Tongue (tissue), 2 donors: ENCODE data around the gene UBE2D2. TPM values are rescaled to one million over a fixed set of nuclear protein-coding genes. Genes with fewer than 3 reads are reported as not detected.

ENCODE experiments used
- DNase-seq: peaks from one replicate; pipeline ENCODE4 v3.0.0-alpha.2; 2015
- total RNA-seq: library from RNA; depleted of rRNA; stranded (reverse); fragments of >200 nt; gene quantifications from one replicate; pipeline ENCODE4 v1.2.3, GENCODE V29; 2014

UBE2D2 gene
- total RNA-seq, 1 donor from 2014 or later: 77.1 TPM

- DNase-seq: peak; percentile 92
These were observed 87.3 kb downstream of the UBE2D2 start, which contains the start of gene CXXC5 for GRCh38 chr5:139648205-139649081. Gene CXXC5, plus strand, starts transcription at chr5:139648349. Its CDS starts 32,175 bp downstream, at chr5:139680524.

GRCh38 chr5:139649082-139649991 lies 88.2 kb downstream of the UBE2D2 start:
- DNase-seq: peak; percentile 58

GRCh38 chr5:139650031-139650688 lies 89.0 kb downstream of the UBE2D2 start:
- DNase-seq: peak; percentile 69

- DNase-seq: peak; percentile 87
These were observed 89.5 kb downstream of the UBE2D2 start for GRCh38 chr5:139650689-139651042.

- DNase-seq: peak; percentile 61
These were observed 90.1 kb downstream of the UBE2D2 start for GRCh38 chr5:139651043-139651834.

- peak; percentile 89 for DNase-seq
These were observed 91.0 kb downstream of the UBE2D2 start for GRCh38 chr5:139651853-139652787.

- no peak for DNase-seq
These were observed 91.7 kb downstream of the UBE2D2 start for GRCh38 chr5:139652788-139653241.

- no peak for DNase-seq
These were observed 92.5 kb downstream of the UBE2D2 start for GRCh38 chr5:139653616-139654015.

GRCh38 chr5:139654464-139654863 lies 93.3 kb downstream of the UBE2D2 start:
- no peak for DNase-seq

- DNase-seq: no peak
These were observed 93.8 kb downstream of the UBE2D2 start for GRCh38 chr5:139654871-139655491.

- DNase-seq: peak; percentile 86
These were observed 94.7 kb downstream of the UBE2D2 start for GRCh38 chr5:139655727-139656271.

- DNase-seq: no peak
These were observed 96.5 kb downstream of the UBE2D2 start for GRCh38 chr5:139657363-139658321.

- DNase-seq: peak; percentile 61
These were observed 97.4 kb downstream of the UBE2D2 start for GRCh38 chr5:139658501-139658927.

- peak; percentile 75 for DNase-seq
These were observed 98.0 kb downstream of the UBE2D2 start for GRCh38 chr5:139658928-139659667.

- peak; percentile 84 for DNase-seq
These were observed 98.6 kb downstream of the UBE2D2 start for GRCh38 chr5:139659695-139660101.

- peak; percentile 93 for DNase-seq
These were observed 99.2 kb downstream of the UBE2D2 start for GRCh38 chr5:139660105-139660922.
